Measurements from ENCODE around the gene RALGAPA1.
"Not testable (repeated sequence)": the region's sequence is repeated elsewhere in the genome, so short reads cannot be mapped to it uniquely, and the experiment has no call there.

Gene RALGAPA1

DNA sequence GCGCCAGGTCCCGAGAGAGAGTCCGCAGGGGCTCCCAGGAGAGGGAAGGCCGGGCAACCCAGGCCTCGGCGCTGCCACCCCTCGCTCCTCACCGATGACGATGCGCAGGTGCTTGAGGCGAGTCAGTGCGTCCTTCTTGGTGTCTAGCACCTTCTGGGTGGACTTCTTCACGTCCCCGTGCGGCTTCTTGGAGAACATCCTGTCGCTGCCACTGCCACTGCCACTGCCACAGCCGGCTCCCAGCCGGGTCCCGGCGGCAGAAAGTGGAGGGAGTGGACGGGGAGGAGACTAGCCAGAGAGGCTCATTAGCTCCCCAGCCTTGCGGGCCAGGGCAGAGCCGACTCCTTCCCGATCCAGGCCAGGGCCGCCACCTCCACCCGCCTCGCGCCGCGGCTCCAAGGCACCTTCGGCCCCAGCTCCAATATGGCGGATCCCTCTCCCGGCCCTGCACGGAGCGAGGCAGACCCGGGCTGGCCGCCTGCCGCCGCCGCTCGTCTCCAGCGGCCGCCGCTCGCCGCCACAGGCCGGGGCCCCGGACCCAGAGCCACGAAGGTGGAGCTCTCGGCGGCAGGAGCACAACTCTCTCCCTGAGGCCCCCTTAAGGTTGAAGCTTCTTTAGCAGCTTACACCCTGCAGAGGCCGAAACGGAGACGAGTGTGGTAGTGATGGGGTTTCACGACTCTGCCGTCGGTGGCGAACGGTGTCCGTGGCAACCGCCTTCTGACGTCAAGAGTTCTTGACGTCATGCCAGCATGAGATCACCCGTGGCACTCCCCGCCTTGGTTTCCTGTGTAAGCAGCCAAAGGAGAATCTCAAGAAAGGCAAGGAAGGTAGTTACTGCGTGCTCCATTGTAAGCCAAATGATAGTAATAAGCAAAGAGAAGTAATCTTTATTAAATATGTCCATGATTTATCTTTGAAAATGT, at the start of gene RALGAPA1:
RALGAPA1 (minus strand) TSS at position 658 of the 926 bp plus-strand sequence; CDS start at position 198, 460 bp downstream.
- DNase-seq, result peak; percentile 99

DNA sequence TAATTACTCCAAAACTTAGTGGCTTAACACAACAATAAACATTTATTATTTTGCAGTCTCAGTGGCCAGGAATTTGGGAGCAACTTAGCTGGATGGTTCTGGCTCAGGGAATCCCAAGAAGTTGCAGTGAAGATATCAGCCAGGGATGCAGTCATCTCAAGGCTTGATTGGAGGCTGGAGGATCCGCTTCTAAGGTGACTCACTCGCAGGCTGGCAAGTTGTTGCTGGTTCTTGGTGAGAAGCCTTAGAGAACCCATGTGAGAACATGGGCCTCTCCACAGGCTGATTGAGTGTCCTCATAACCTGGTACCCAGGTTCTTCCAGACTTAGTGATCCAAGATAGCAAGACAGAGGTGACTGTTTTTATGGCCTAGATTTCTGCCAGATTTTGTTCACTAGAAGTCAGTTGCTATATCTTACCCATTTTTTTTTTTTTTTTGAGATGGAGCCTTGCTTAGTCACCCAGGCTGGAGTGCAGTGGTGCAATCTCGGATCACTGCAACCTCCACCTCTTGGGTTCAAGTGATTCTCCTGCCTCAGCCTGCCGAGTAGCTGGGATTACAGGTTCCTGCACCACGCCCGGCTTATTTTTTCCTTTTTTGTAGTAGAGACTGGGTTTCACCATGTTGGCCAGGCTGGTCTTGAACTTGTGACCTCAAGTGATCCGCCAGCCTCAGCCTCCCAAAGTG, 49.6 kb upstream of the RALGAPA1 start:
- no peak for DNase-seq

DNA sequence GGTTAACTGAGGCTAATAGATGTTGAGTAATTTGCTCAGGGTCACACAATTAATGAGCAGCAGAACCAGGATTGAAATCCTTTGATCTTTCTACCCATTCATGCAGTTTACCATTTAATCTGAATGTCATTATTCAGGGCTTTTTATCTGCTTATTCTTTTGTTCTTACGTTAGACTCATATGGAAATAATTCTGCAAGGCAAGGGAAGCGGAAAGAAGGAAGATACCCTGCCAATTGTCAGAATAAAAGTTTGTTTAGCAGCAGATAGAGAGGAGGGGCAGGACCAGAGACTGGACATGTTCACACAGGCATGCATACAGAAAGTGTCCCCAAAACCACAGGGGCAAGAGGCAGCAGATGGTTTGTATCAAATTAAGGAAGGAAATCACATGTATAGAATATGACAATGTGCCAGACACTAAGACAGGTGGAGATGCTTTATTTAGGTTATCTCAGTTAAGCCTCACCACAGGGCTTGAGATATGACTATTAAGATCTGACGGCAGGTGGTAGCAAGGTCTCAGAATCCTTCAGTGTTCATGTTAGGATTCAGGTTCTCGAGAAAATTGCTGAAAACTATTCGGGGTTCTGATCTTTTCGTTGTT, 46.9 kb upstream of the RALGAPA1 start:
- peak; percentile 76 for DNase-seq

DNA sequence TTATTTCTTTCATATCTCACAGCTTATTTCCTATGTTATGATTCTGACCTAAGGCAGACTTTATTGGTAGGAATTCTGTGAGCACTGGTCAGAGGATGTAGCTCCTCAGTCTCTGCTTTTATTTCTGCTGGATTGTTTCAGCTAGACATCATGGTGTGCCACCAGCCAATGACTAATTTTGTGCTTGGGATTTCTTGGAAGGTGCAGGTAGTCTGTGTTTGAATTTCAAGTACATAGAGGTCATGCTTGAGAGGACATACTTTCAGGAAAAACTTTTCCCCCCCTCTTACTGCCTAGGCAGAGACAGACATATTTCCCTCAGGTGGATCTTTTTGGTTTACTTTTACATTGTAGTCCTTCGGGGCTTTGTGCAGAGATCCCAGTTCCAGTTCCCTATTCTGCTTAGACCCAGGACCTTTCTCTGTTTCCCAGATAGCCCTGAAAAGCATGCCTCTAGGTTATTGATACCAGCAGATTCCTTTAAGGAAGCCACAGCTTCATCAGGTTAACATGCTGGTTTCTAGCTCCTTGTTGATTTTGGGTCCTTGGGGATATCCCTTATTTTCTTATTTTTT, 45.7 kb upstream of the RALGAPA1 start:
- DNase-seq, result no peak

DNA sequence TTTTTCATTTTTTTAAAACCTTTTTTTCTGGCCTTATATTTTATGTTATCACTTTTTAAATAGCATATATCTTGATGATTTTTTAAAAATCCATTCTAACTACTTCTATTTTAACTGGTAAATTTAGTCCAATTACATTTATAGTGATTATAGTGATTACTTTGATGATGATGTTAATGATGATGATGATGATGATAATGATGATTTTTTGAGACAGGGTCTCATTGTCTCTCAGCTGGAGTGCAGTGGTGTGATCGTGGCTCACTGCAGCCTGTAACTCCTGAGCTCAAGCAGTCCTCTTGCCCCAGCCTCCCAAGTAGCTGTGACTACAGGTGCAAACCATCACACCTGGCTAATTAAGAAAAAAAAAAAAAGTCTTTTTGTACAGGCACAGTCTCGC, 44.1 kb upstream of the RALGAPA1 start:
- DNase-seq, result peak; percentile 33

DNA sequence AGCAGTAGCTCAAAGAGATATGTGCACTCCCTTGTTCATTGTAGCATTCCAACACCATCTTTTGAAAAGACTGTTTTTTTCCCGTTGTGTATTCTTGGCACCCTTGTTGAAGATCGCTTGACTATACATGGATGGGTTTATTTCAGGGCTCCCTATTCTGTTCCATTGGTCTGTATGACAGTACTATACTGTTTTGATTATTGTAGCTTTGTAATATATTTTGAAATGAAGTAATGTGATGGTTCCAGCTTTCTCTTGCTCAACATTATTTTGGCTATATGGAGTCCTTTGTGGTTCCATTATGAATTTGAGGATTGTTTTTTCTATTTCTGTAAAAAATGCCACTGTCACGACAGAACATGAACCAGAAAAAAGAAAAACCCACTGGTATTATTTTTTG, 42.7 kb upstream of the RALGAPA1 start:
- DNase-seq, result no peak

DNA sequence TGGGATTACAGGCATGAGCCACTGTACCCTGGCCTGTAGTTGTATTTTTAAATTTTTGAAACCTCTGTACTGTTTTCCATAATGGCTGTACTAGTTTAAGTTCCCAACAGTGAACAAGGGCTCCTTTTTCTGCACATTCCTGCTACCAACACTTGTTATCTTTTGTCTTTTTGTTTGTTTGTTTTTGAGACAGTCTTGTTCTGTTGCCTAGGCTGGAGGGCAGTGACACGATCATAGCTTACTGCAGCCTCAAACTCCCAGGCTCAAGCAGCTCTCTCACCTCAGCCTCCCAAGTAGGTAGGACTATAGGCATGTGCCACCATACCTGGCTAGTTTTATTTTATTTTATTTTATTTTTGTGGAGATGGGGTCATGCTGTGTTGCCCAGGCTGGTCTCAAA, 40.0 kb upstream of the RALGAPA1 start:
- DNase-seq, result no peak

DNA sequence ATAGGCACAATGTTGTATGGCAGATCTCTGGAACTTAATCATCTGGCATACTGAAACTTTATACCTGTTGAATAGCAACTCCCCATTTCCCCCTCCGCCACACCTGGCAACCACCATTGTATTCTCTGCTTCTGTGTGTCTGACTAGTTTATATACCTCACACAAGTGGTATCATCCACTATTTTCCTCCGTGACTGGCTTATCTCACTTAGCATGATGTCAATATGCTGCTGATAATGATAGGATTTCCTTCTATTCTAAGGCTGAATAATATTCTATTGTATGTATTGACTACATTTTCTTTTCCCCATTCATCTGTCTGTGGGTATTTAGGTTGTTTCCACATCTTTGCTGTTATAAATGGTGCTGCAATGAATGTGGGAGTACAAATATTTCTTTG, 38.5 kb upstream of the RALGAPA1 start:
- peak; percentile 43 for DNase-seq

DNA sequence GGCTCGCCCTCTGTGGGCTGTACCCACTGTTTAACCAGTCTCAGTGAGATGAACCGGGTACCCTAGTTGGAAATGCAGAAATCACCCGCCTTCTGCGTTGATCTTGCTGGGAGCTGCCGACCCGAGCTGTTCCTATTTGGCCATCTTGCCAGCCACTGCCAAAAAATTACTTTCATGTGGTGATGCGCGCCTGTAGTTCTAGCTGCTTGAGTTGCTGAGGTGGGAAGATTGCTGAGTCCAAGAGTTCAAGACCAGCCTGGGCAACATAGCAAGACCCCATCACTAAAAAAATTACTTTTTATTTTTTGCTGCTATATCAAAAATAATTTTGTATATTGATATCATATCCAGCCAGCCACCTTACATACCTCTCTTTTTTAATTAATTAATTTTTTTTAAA, 35.4 kb upstream of the RALGAPA1 start:
- DNase-seq, result no peak

DNA sequence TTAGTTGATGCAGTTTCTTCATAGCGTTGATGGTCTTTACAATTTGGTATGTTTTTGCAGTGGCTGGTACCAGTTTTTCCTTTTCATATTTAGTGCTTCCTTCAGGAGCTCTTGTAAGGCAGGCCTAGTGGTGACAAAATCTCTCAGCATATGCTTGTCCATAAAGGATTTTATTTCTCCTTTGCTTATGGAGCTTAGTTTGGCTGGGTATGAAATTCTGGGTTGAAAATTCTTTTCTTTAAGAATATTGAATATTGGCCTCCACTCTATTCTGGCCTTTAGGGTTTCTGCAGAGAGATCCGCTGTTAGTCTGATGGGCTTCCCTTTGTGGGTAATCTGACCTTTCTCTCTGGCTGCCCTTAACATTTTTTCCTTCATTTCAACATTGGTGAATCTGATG, 33.1 kb upstream of the RALGAPA1 start:
- DNase-seq, result not testable (repeated sequence)

DNA sequence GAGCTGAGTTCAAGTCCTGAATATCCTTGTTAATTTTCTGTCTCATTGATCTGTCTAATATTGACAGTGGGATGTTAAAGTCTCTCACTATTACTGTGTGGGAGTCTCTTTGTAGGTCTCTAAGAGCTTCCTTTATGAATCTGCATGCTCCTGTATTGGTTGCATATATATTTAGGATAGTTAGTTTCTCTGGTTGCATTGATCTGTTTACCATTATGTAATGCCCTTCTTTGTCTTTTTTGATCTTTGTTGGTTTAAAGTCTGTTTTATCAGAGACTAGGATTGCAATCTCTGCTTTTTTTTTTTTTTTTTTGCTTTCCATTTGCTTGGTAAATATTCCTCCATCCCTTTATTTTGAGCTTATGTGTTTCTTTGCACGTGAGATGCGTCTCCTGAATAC, 32.6 kb upstream of the RALGAPA1 start:
- not testable (repeated sequence) for DNase-seq

DNA sequence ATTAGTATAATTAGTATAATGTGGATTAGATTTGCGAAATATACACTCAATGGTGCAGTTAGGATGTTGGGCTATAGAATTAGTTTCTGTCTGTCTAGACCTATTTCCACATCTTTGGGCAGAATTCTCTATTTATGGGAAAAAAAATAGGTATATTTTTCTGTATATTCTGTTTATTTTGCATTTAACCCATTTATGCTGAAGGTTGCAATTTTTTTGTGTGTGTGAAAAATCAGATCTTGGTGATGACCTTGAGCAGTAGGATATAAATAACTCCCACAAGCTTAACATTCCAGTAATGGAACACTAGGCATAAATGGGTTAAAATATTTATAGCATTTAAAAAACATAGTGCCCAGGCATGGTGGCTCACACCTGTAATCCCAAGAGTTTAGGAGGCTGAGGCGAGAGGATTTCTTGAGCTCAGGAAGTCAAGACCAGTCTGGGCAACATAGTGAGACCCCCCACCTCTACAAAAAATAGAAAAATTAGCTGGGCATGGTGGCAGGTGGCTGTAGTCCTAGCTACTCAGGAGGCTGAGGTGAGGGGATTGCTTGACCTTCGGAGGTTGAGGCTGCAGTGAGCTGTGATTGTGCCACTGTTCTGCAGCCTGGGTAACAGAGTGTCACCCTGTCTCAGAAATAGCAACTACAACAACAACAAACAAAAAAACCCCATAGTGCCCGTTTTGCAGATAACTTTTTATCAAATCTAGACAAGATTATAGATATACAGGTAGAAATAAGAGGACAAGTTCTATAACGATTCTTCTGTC, 26.3 kb upstream of the RALGAPA1 start:
- no peak for DNase-seq

DNA sequence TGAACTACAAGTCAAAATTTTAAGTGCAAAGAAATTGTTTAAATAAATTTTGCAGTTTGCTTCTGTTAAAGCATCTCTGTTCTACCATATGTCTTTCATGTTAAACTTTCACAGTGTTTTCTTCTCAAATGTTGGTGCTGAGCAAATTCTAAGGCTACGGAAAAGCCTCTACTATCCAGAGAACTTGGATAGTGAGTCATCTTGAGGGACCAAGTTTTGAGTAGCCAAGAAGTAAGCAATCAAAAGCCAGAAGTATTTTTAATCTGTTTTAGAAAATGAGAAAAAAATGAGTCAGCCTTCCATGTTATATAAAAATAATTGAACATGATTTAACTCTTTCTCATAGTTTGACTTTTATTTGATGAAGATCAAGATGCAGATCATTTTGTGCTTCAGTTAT, 20.4 kb upstream of the RALGAPA1 start:
- DNase-seq, result no peak

DNA sequence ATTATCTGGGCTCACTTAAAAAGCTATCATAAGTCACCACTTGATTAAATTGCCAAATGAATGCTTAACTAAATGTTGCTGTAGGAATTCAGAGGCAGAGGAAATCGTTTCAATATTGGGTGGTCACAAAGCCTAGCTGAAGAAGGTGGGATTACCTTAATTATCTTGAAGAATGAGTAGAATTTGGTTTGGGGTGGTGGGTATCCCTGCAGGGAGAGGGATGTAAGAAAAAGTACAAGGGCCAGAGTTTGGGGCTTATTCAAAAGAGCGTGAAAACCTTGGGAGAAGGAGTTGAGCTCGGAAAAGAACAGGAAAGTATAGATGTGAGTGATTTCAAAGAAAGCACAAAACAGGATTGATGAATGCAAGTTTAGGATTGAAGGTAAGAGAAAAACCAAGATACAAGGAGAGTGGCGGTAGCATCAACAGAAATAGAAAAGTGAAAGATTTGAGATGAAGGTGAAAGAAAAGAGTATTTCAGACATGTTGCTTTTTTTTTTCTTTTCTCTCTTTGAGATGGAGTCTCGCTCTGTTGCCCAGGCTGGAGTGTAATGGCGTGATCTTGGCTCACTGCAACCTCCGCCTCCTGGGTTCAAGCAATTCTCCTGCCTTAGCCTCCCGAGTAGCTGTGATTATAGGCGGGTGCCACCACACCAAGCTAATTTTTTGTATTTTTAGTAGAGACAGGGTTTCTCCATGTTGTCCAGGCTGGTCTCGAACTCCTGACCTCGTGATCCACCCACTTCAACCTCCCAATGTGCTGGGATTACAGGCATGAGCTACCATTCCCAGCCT, 18.8 kb upstream of the RALGAPA1 start:
- DNase-seq, result no peak

DNA sequence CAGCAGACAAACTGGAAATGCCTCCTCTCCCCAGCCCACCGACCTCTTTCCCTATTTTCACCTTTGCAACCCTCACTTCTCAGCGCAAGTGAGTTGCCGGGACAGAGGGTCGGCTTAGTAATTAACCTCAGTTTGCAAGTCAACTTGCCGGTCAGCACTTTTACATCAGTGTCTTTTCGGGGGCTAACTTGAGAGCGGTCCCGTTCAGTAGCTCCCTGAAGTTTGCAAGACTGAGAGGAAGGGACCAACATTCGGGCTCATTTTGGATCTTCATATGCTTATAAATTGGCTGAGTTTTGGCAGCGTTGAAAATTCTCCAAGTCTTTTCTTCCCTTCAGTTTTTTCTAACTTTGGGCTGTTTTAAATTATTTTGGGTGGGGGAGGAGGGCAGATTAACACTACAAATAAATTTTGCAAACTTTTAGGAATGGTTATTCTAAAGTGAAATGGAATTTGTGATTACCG, 17.9 kb upstream of the RALGAPA1 start:
- DNase-seq, result no peak

DNA sequence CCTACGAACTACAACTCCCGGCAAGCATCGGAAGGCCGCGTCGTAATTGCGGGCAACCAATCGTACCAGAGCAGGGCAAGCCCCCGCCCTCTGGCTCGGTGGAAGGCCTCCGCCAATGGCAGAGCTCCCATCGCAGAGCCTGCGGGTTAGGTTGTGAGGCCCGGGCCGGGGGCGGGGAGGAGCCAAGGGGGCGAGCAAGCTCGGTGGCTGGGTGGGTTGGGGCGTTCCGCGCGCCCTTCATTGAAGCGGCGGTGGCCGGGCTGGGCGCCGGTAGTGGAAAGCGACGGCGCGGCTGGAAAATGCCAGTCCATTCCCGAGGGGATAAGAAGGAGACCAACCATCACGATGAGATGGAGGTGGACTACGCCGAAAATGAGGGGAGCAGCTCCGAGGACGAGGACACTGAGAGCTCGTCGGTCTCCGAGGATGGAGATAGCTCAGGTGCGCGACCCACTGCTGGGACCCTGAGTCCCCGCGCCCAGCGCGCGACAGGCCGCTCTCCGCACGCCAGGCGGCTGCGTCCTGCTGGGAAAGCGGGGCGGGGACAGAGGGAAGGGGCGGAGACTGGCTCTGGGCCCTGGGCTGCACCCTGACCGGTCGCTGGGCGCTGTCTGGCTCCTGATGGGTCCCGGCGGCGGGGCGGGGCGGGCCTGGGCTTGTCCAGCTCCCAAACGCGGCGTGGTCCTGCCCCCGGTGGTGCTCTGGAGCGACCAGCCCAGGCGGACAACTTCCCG, 17.3 kb upstream of the RALGAPA1 start, which contains the start of gene BRMS1L:
BRMS1L (plus strand) TSS at position 121 of the 734 bp plus-strand sequence; CDS start at position 300, 179 bp downstream.
- DNase-seq, result peak; percentile 100

DNA sequence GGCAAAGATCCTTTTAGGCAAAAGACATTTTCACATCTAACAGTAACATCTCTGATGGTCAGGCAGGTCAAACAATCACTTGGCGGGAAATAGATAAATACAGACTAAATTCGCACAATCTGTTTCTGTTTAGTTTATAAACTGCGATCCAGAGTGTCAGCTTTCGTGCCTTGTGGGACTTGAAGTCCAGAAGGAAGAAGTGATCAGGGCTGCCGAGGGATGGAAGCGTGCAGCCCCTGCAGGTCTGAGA, 16.8 kb upstream of the RALGAPA1 start:
- DNase-seq, result no peak

DNA sequence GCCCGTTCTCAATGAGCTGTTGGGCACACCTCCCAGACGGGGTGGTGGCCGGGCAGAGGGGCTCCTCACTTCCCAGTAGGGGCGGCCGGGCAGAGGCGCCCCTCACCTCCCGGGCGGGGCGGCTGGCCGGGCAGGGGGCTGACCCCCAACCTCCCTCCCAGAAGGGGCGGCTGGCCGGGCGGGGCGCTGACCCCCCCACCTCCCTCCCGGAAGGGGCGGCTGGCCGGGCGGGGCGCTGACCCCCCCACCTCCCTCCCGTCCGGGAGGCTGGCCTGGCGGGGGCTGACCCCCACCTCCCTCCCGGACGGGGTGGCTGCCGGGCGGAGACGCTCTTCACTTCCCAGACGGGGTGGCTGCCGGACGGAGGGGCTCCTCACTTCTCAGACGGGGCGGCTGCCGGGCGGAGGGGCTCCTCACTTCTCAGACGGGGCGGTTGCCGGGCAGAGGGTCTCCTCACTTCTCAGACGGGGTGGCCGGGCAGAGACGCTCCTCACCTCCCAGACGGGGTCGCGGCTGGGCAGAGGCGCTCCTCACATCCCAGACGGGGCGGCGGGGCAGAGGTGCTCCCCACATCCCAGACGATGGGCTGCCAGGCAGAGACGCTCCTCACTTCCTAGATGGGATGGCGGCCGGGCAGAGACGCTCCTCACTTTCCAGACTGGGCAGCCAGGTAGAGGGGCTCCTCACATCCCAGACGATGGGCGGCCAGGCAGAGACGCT, 15.5 kb upstream of the RALGAPA1 start:
- DNase-seq, result not testable (repeated sequence)

DNA sequence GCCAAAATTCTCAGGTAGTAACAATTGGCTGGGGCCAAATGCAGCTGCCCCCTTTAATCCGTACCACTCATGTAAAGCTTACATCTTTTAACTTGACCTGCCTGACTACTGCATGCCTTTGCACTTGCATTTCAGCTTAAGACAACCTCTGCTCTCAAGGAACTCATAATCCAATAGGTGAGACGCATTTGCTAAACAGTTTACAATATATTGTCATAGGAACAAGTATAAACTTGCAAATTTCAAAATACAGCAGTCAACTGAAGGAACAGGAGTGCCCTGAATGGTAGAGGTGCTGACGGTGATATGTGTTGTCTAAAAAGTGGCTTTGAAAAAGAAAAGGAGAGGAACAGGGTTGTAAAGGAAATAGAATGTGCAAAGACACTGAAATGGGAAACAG, 13.4 kb upstream of the RALGAPA1 start:
- no peak for DNase-seq
